Stimulated activated CD4-positive, alpha-beta T cell treated with anti-CD3 and anti-CD28 coated beads, Interleukin-2, amount 100 ng/mL, for 4 hours (primary cell): ENCODE data around the gene SALL3.

Experiments used
- DNase-seq: peaks from one replicate; pipeline ENCODE4 v3.0.0-alpha.2; 2020; ENCODE audit warnings: low read depth

SALL3 gene

DNA sequence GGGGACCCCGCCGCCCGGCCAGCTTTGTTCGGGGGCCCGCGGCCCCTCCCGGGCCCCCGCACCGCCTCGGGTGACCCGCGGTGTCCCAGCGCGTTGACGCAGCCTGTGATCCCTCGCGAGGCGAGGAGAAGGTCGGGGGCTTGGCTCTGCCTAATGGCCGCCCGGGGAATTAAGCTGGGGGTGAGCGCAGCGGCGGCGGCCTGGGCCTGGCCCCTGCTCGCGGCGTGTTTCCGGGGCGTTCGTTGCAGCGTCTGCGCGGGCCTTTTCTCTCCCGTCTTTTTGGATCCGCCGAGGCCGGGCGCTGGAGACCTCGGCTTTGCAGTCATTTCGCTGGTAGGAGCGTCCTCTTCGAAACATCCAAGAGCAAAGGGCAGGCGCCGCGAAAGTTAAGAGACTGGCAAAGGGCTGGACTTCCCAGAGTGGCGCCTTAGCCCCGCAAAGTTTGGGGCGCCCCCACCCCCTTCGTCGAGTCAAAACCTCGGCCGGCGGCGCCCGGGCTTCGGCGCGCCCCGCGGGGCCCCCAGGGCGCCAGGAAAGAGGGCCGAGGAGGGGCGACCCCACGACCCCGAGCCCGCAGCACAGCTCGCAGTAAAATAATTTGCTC lies 1.3 kb downstream of the SALL3 start:
- no peak for DNase-seq

DNA sequence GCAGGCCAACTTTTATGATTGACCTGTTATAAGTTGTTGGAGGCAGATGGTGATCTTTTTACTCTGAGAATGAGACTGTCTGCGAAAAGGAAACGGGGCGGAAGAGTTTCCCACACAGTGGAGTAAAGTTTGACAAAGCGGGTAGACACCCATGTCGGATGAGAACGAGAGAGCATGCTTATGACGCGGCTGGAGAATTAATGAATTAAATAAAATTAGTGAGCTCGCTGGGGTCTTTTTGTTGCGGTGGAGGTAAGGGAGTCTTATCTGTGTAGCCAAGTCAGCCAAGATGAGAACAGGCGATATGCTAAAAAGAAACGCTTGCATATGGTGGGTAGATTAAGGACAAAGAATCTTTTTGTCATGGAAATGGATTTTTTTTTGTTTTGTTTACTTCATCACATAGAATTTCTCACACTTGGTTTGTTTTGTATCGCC lies 1.8 kb downstream of the SALL3 start:
- no peak for DNase-seq

- DNase-seq = no peak
Observed at GRCh38 chr18:78981989-78982620, 2.5 kb downstream of the SALL3 start.

- no peak for DNase-seq
Observed at GRCh38 chr18:78983512-78983911, 3.9 kb downstream of the SALL3 start.

GRCh38 chr18:78984941-78985784 lies 5.5 kb downstream of the SALL3 start:
- no peak for DNase-seq

- no peak for DNase-seq
Observed at GRCh38 chr18:78986018-78986481, 6.4 kb downstream of the SALL3 start.

DNA sequence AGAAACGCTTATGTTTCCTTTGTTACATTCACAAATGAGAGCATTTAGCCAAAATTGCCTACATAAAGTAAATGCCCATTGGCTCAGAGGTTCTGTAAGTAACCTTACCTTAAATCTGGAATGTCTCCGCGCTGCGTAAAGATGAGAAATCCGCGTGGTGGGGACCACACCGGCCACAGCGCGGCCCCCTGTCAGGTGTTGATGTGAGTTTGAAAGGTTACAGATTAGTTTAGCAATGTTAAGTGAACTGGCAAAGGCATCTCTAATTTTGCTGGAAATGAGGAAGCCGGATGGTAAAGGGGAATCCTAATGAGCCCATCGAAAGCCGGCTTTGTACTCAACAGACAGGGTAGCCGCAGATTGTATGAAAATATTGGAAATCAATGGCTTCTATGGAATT lies 11.8 kb downstream of the SALL3 start:
- no peak for DNase-seq

DNA sequence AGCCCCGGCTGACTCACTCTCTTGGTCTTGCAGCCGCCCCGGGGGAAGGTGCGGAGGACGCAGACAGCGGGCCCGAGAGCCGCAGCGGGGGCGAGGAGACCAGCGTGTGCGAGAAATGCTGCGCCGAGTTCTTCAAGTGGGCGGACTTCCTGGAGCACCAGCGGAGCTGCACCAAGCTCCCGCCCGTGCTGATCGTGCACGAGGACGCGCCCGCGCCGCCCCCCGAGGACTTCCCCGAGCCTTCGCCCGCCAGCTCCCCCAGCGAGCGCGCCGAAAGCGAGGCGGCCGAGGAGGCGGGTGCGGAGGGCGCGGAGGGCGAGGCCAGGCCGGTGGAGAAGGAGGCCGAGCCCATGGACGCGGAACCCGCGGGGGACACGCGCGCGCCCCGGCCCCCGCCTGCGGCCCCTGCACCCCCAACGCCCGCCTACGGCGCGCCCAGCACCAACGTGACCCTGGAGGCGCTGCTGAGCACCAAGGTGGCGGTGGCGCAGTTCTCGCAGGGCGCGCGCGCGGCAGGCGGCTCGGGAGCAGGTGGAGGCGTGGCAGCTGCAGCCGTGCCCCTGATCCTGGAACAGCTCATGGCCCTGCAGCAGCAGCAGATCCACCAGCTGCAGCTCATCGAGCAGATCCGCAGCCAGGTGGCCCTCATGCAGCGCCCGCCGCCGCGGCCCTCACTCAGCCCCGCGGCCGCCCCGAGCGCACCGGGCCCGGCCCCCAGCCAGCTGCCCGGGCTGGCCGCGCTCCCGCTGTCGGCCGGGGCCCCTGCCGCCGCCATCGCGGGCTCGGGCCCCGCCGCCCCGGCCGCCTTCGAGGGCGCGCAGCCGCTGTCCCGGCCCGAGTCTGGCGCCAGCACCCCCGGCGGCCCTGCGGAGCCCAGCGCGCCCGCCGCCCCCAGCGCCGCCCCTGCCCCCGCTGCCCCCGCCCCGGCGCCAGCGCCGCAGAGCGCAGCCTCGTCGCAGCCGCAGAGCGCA lies 12.7 kb downstream of the SALL3 start:
- no peak for DNase-seq

DNA sequence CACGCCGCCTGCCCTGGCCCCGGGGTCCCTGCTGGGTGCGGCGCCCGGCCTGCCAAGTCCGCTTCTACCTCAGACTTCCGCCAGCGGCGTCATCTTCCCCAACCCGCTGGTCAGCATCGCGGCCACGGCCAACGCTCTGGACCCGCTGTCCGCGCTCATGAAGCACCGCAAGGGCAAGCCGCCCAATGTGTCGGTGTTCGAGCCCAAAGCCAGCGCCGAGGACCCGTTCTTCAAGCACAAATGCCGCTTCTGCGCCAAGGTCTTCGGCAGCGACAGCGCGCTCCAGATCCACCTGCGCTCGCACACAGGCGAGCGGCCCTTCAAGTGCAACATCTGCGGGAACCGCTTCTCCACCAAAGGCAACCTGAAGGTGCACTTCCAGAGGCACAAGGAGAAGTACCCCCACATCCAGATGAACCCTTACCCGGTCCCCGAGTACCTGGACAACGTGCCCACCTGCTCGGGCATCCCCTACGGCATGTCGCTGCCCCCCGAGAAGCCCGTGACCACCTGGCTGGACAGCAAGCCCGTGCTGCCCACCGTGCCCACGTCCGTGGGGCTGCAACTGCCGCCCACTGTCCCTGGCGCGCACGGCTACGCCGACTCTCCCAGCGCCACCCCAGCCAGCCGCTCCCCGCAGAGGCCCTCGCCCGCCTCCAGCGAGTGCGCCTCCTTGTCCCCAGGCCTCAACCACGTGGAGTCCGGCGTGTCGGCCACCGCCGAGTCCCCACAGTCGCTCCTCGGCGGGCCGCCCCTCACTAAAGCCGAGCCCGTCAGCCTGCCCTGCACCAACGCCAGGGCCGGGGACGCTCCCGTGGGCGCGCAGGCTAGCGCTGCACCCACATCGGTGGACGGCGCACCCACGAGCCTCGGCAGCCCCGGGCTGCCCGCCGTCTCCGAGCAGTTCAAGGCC lies 13.7 kb downstream of the SALL3 start:
- no peak for DNase-seq

- no peak for DNase-seq
Observed at GRCh38 chr18:78994000-78994399, 14.4 kb downstream of the SALL3 start.

DNA sequence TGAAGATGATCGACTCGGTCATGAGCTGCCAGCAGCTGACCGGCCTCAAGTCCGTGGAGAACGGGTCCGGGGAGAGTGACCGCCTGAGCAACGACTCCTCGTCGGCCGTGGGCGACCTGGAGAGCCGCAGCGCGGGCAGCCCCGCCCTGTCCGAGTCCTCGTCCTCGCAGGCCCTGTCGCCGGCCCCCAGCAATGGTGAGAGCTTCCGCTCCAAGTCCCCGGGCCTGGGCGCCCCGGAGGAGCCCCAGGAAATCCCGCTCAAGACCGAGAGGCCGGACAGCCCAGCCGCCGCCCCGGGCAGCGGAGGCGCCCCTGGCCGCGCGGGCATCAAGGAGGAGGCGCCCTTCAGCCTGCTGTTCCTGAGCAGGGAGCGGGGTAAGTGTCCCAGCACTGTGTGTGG lies 14.9 kb downstream of the SALL3 start:
- DNase-seq = no peak

GRCh38 chr18:78994977-78995582 lies 15.5 kb downstream of the SALL3 start:
- no peak for DNase-seq

GRCh38 chr18:78995740-78996395 lies 16.2 kb downstream of the SALL3 start:
- no peak for DNase-seq

- no peak for DNase-seq
Observed at GRCh38 chr18:78996741-78997490, 17.3 kb downstream of the SALL3 start.

GRCh38 chr18:78998371-78999071 lies 18.9 kb downstream of the SALL3 start:
- DNase-seq = no peak

- no peak for DNase-seq
Observed at GRCh38 chr18:78999939-79000338, 20.3 kb downstream of the SALL3 start.

- no peak for DNase-seq
Observed at GRCh38 chr18:79000997-79001396, 21.4 kb downstream of the SALL3 start.

DNA sequence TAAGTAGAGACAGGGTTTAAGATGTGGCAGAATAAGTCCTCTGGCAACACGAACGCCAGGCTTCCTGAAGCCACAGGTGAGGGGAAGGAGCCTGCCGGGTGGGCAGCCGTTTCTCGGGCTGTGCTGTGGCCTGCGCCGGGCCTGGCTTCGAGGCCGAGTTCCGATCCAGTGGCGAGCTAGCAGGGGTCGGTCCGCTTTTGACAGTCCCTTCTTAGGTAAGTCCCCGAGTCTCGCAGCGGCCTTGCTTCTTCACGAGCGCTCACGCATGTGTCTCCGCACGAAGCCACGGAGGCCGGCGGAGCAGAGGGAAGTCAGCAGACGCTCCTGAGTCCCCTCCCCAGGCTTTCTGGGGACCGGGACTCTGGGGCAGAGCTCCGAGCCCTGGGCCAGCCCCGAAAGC lies 26.0 kb downstream of the SALL3 start:
- DNase-seq = no peak
